Neutrophil (primary cell): ENCODE data around the gene CDPF1.

Source experiments
- H3K27ac ChIP-seq: fragments of 200-600 bp; sonication (generic); 2 replicates; pipeline ENCODE4 v1.5.1; 2016; ENCODE audit warnings: mild to moderate bottlenecking, moderate library complexity
- H3K27me3 ChIP-seq: fragments of 200-600 bp; sonication (generic); 2 replicates; pipeline ENCODE4 v1.6.0; 2016; ENCODE audit warnings: mild to moderate bottlenecking
- H3K36me3 ChIP-seq: fragments of 200-600 bp; sonication (generic); 2 replicates; pipeline ENCODE4 v1.5.1; 2017
- H3K4me1 ChIP-seq, 2 experiments: fragments of 200-600 bp in 1 of 2; sonication (generic) in 1 of 2; 1 replicate in 1 of 2; 2 replicates in 1 of 2; pipeline versions ENCODE4 v1.5.1 to v1.6.1; 2013 to 2016; ENCODE audit warnings: low read depth in 1 of 2, low read length in 1 of 2, mild to moderate bottlenecking in 1 of 2, moderate library complexity in 1 of 2; ENCODE audit not compliant: control insufficient read depth in 1 of 2, insufficient read depth in 1 of 2
- H3K4me3 ChIP-seq, 2 experiments: fragments of 200-600 bp in 1 of 2; sonication (generic) in 1 of 2; 1 replicate in 1 of 2; 2 replicates in 1 of 2; pipeline ENCODE4 v1.5.1; 2013 to 2016; ENCODE audit warnings: low read depth in 1 of 2, low read length in 1 of 2, mild to moderate bottlenecking in 1 of 2, moderate library complexity in 1 of 2
- H3K9me3 ChIP-seq: fragments of 200-600 bp; sonication (generic); 2 replicates; pipeline ENCODE4 v1.5.1; 2016
- CTCF ChIP-seq: fragments of 200-600 bp; sonication (generic); IDR thresholded peaks from 2 replicates; pipeline ENCODE4 v1.5.1; 2016; ENCODE audit warnings: antibody characterized with exemption

Gene CDPF1

DNA sequence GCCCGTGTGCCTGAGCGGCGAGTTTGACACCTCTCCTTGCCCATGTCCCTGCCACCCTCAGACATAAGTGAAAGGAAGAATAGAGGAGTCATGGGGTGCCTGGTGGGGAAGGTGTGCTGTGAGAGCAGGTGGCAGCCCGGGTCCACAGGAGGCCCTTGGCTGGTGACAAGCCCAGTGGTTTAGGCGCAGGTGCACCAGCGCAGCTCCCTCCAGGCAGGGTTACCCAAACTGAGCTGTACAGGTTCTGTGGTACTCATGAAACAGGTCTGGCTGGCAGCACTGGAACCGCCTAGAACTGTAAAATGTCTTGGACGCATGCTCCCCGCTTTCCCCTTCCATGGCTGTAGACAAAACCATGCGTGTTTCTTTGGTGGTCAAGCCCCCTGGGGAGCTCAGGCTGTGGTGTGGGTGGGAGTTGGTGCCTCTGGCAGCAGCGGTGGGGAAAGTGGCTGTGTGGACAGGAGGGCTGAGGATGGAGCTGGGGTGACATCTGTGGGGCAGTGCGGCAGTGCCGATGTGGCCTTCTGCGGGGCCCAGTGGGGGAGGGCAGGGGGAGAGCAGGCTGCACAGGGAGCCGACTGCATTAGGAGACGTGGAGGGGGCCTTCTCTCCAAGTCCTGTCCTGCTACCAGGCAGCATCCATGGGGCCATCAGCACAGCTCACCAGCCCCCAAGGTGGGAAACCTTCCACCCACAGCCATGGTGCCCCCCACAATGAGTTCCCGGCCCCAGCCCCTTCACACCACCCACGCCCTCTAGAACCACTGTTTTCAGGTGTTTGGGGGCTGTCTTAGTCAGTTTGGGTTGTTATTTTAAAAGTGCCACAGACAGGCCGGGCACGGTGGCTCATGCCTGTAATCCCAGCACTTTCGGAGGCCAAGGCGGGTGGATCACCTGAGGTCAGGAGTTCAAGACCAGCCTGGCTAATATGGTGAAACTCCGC lies 41.0 kb upstream of the CDPF1 start:
- TF ChIP-seq CTCF, result no peak
- H3K36me3 ChIP-seq, result peaks cover 47% of the 10 kb centered on the region

GRCh38 chr22:46290121-46290842 lies 40.2 kb upstream of the CDPF1 start:
- H3K36me3 ChIP-seq, result peaks cover 48% of the 10 kb centered on the region
- no peaks in the 10 kb centered on the region for H3K9me3 ChIP-seq
- peaks cover 28 to 37% of the 10 kb centered on the region in 2 experiments for H3K4me1 ChIP-seq
- TF ChIP-seq CTCF, result no peak
- H3K27ac ChIP-seq, result no peak overlapping the region
- H3K4me3 ChIP-seq, result no peak overlapping the region
- H3K27me3 ChIP-seq, result no peaks in the 10 kb centered on the region

More for the DNA sequence above, 41.0 kb upstream of the CDPF1 start:
- H3K4me1 ChIP-seq, result peaks cover 36 to 45% of the 10 kb centered on the region in 2 experiments
- H3K4me3 ChIP-seq, result no peak overlapping the region
- no peaks in the 10 kb centered on the region for H3K27me3 ChIP-seq
- no peaks in the 10 kb centered on the region for H3K9me3 ChIP-seq
- H3K27ac ChIP-seq, result no peak overlapping the region

GRCh38 chr22:46289244-46289891 lies 39.3 kb upstream of the CDPF1 start:
- Histone ChIP-seq H3K4me3 (no peak overlapping the region), H3K36me3 (peaks cover 55% of the 10 kb centered on the region), H3K27me3 (no peaks in the 10 kb centered on the region), H3K4me1 (peaks cover 25 to 30% of the 10 kb centered on the region in 2 experiments), H3K9me3 (no peaks in the 10 kb centered on the region), H3K27ac (peak overlapping the region; percentile 89)
- no peak for TF ChIP-seq CTCF

DNA sequence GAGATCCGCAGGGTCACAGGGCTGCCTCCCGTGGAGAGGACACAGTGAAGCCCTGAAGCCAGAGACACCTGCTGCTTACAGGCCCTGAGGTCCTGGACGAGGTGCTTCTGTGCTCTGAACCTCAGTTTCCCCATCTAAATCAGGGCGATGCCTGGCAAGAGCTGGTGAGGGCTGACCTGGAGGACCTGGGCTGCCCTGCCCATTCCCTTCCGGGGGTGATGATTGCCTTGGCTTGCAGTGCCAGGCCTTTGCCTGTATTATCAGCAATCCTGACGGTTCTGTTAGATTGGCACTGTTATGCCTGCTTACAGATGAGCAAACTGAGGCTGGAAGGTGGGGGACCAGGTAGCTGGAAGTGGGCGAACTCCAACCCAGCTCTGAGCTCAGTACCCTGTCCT lies 38.8 kb upstream of the CDPF1 start:
- TF ChIP-seq CTCF, result no peak
- Histone ChIP-seq H3K9me3 (no peaks in the 10 kb centered on the region), H3K36me3 (peaks cover 59% of the 10 kb centered on the region), H3K27ac (peak overlapping the region; percentile 89), H3K4me3 (peak overlapping the region; percentile 61 to 65), H3K27me3 (no peaks in the 10 kb centered on the region), H3K4me1 (peaks cover 25 to 30% of the 10 kb centered on the region in 2 experiments)
